CD4-positive, alpha-beta T cell (primary cell): ENCODE results near the gene EML6. TPM values are rescaled to one million over a fixed set of nuclear protein-coding genes. Genes with fewer than 3 reads are reported as not detected.

Source experiments
- ATAC-seq: fragments of 200-7000 bp; cut with Tn5 transposase; one replicate; pipeline ENCODE4 v1.10.0; 2022; ENCODE audit warnings: mild to moderate bottlenecking; ENCODE audit not compliant: poor library complexity
- CTCF ChIA-PET: fragments of 350-600 bp; sonication (Branson Sonifier 250); formaldehyde crosslinking; loops from one replicate; lab custom pipeline; 2021; ENCODE audit warnings: antibody characterized with exemption, inconsistent platforms; lab: Charles Lee
- POLR2A ChIA-PET: fragments of 350-600 bp; sonication (Branson Sonifier 250); formaldehyde crosslinking; loops from one replicate; lab custom pipeline; 2021; ENCODE audit warnings: antibody characterized with exemption, inconsistent platforms; lab: Charles Lee
- DNase-seq, 14 experiments: peaks; one replicate each; pipeline ENCODE4 v3.0.0-alpha.2; 2013 to 2020; ENCODE audit warnings: mixed read lengths in 2 of 14
- H3K27ac ChIP-seq, 2 donors: one replicate each; pipeline versions ENCODE4 v1.5.1 to v1.7.0; 2013; ENCODE audit warnings: low read length in 2 of 2, low read depth in 1 of 2, mild to moderate bottlenecking in 1 of 2
- H3K27me3 ChIP-seq, 2 experiments: 1 replicate in 1 of 2; 2 replicates in 1 of 2; pipeline versions ENCODE4 v1.6.1 to v1.7.0; 2013; ENCODE audit warnings: low read length in 2 of 2, control low read depth in 1 of 2, mild to moderate bottlenecking in 1 of 2, moderate library complexity in 1 of 2; ENCODE audit not compliant: insufficient read depth in 2 of 2, control insufficient read depth in 1 of 2
- H3K36me3 ChIP-seq: one replicate; pipeline ENCODE4 v1.6.1; 2013; ENCODE audit warnings: low read length, control low read depth; ENCODE audit not compliant: insufficient read depth
- H3K4me1 ChIP-seq: one replicate; pipeline ENCODE4 v1.6.1; 2013; ENCODE audit warnings: low read length, control low read depth; ENCODE audit not compliant: insufficient read depth
- H3K4me3 ChIP-seq: one replicate; pipeline ENCODE4 v1.5.1; 2013; ENCODE audit warnings: mild to moderate bottlenecking, low read length, moderate library complexity
- H3K9me3 ChIP-seq, 2 experiments: 1 replicate in 1 of 2; 2 replicates in 1 of 2; pipeline versions ENCODE4 v1.6.1 to v1.7.0; 2013; ENCODE audit warnings: low read length in 2 of 2, mild to moderate bottlenecking in 2 of 2, control low read depth in 1 of 2, moderate library complexity in 1 of 2; ENCODE audit not compliant: control insufficient read depth in 1 of 2, insufficient read depth in 1 of 2
- H3K27ac Mint-ChIP-seq: one replicate; pipeline ENCODE4 v1.8.0; 2020; ENCODE audit warnings: mixed read lengths
- H3K27me3 Mint-ChIP-seq: one replicate; pipeline ENCODE4 v1.8.0; 2021; ENCODE audit warnings: mixed read lengths
- H3K36me3 Mint-ChIP-seq: one replicate; pipeline ENCODE4 v1.8.0; 2021; ENCODE audit warnings: low read depth, mixed read lengths
- H3K4me1 Mint-ChIP-seq: one replicate; pipeline ENCODE4 v1.8.0; 2021; ENCODE audit warnings: low read depth, mixed read lengths
- H3K4me3 Mint-ChIP-seq: one replicate; pipeline ENCODE4 v1.8.0; 2020; ENCODE audit warnings: mild to moderate bottlenecking, mixed read lengths
- H3K9me3 Mint-ChIP-seq: one replicate; pipeline ENCODE4 v1.8.0; 2020; ENCODE audit warnings: mixed read lengths
- CTCF ChIP-seq: fragments of 200-600 bp; IDR thresholded peaks from one replicate; pipeline ENCODE4 v1.8.0; 2022; ENCODE audit warnings: antibody characterized with exemption, mild to moderate bottlenecking
- intact Hi-C, 2 experiments: fragments of 100-400 bp; cut with DNase I in 1 of 2; cut with micrococcal nuclease in 1 of 2; formaldehyde crosslinking; loops; one replicate each; pipeline versions ENCODE4 v1.15.1 to v1.9.0; 2023 to 2025; cut with DNase I, micrococcal nuclease
- total RNA-seq, 174 experiments: library from RNA in 2 of 174; stranded (reverse) in 2 of 174; gene quantifications; one replicate each; pipeline ENCODE4 v1.2.3 and lab custom pipeline; 2021 to 2026

The EML6 gene
- total RNA-seq, 2 experiments from 2014 or later, result 0.22 to 0.34 TPM

GRCh38 chr2:54956111-54956627 is 232.7 kb downstream of the EML6 start:
- Histone ChIP-seq H3K9me3 (no peaks in the 10 kb centered on the region), H3K27me3 (no peaks in the 10 kb centered on the region), H3K4me3 (no peak overlapping the region), H3K4me1 (no peaks in the 10 kb centered on the region), H3K36me3 (no peaks in the 10 kb centered on the region), H3K27ac (no peak overlapping the region)
- ChIA-PET CTCF (no interaction called here), POLR2A (no interaction called here)
- DNase-seq (no peak), ATAC-seq (no peak)
- no peak overlapping the region for H3K27ac Mint-ChIP-seq
- no peak overlapping the region for H3K4me3 Mint-ChIP-seq
- peaks cover 5% of the 10 kb centered on the region for H3K4me1 Mint-ChIP-seq
- intact Hi-C loops, result no loop called here
- no peak for TF ChIP-seq CTCF
- H3K36me3 Mint-ChIP-seq, result no peaks in the 10 kb centered on the region
- H3K9me3 Mint-ChIP-seq, result no peaks in the 10 kb centered on the region
- H3K27me3 Mint-ChIP-seq, result no peaks in the 10 kb centered on the region

- TF ChIP-seq CTCF, result no peak
- Histone ChIP-seq H3K4me3 (no peak overlapping the region), H3K27me3 (no peaks in the 10 kb centered on the region), H3K9me3 (no peaks in the 10 kb centered on the region), H3K36me3 (no peaks in the 10 kb centered on the region), H3K4me1 (no peaks in the 10 kb centered on the region), H3K27ac (no peak overlapping the region)
- no peak overlapping the region for H3K27ac Mint-ChIP-seq
- intact Hi-C loops, result no loop called here
- H3K36me3 Mint-ChIP-seq, result no peaks in the 10 kb centered on the region
- no peaks in the 10 kb centered on the region for H3K9me3 Mint-ChIP-seq
- DNase-seq, result no peak
- ChIA-PET POLR2A (no interaction called here), CTCF (no interaction called here)
- H3K4me1 Mint-ChIP-seq, result peaks cover 5% of the 10 kb centered on the region
- H3K4me3 Mint-ChIP-seq, result no peak overlapping the region
- H3K27me3 Mint-ChIP-seq, result no peaks in the 10 kb centered on the region
- no peak for ATAC-seq
Measured at GRCh38 chr2:54957321-54957999, 234.0 kb downstream of the EML6 start.

GRCh38 chr2:54958717-54959371 is 235.4 kb downstream of the EML6 start:
- ChIA-PET POLR2A (no interaction called here), CTCF (no interaction called here)
- H3K36me3 Mint-ChIP-seq, result no peaks in the 10 kb centered on the region
- no peak for TF ChIP-seq CTCF
- Histone ChIP-seq H3K27me3 (no peaks in the 10 kb centered on the region), H3K36me3 (no peaks in the 10 kb centered on the region), H3K4me1 (peaks cover 4% of the 10 kb centered on the region), H3K9me3 (peaks cover 0 to 3% of the 10 kb centered on the region in 2 experiments), H3K4me3 (no peak overlapping the region), H3K27ac (no peak overlapping the region)
- no peak overlapping the region for H3K4me3 Mint-ChIP-seq
- ATAC-seq, result no peak
- H3K27me3 Mint-ChIP-seq, result no peaks in the 10 kb centered on the region
- intact Hi-C loops, result no loop called here
- H3K27ac Mint-ChIP-seq, result no peak overlapping the region
- no peaks in the 10 kb centered on the region for H3K9me3 Mint-ChIP-seq
- H3K4me1 Mint-ChIP-seq, result peaks cover 7% of the 10 kb centered on the region
- DNase-seq, result no peak
